ENCODE results near the gene STX2.

Gene STX2

GRCh38 chr12:130825771-130826150 is 13.3 kb downstream of the STX2 start:
- no peak overlapping the region for H3K4me3 ChIP-seq (replicated peaks; ENCODE audit: low read depth, low read length)
- no peak for DNase-seq (ENCODE audit: low read depth)
- no peak for TF ChIP-seq CTCF (IDR thresholded peaks at IDR 0.05; ENCODE audit: low read length, missing control alignments)

- DNase-seq (ENCODE audit: low read depth), result no peak
- TF ChIP-seq CTCF (IDR thresholded peaks at IDR 0.05; ENCODE audit: low read length, missing control alignments), result no peak
- no peak overlapping the region for H3K4me3 ChIP-seq (replicated peaks; ENCODE audit: low read depth, low read length)
Measured at GRCh38 chr12:130819681-130820080, 19.4 kb downstream of the STX2 start.

GRCh38 chr12:130818635-130819576 is 20.1 kb downstream of the STX2 start:
- peak; percentile 40 for TF ChIP-seq CTCF (IDR thresholded peaks at IDR 0.05; ENCODE audit: low read length, missing control alignments)
- peak; percentile 24 for DNase-seq (ENCODE audit: low read depth)

GRCh38 chr12:130818272-130818634 is 20.8 kb downstream of the STX2 start:
- no peak for DNase-seq (ENCODE audit: low read depth)
- no peak for TF ChIP-seq CTCF (IDR thresholded peaks at IDR 0.05; ENCODE audit: low read length, missing control alignments)
- no peak overlapping the region for H3K4me3 ChIP-seq (replicated peaks; ENCODE audit: low read depth, low read length)

More at GRCh38 chr12:130818635-130819576, 20.1 kb downstream of the STX2 start:
- peak overlapping the region; percentile 21 for H3K4me3 ChIP-seq (replicated peaks; ENCODE audit: low read depth, low read length)

GRCh38 chr12:130817804-130818203 is 21.2 kb downstream of the STX2 start:
- no peak overlapping the region for H3K4me3 ChIP-seq (replicated peaks; ENCODE audit: low read depth, low read length)
- DNase-seq (ENCODE audit: low read depth), result no peak
- no peak for TF ChIP-seq CTCF (IDR thresholded peaks at IDR 0.05; ENCODE audit: low read length, missing control alignments)

GRCh38 chr12:130816097-130816496 is 23.0 kb downstream of the STX2 start:
- H3K4me3 ChIP-seq (replicated peaks; ENCODE audit: low read depth, low read length), result no peak overlapping the region
- DNase-seq (ENCODE audit: low read depth), result no peak
- no peak for TF ChIP-seq CTCF (IDR thresholded peaks at IDR 0.05; ENCODE audit: low read length, missing control alignments)

All from fibroblast of pulmonary artery (primary cell).